H1 (cell line): ENCODE measurements around the gene COL28A1. TPM values are rescaled to one million over a fixed set of nuclear protein-coding genes. Genes with fewer than 3 reads are reported as not detected.

Experiments
- CTCF ChIA-PET: fragments of 300-600 bp; sonication (Branson Sonifier 250); formaldehyde crosslinking; loops from one replicate; lab custom pipeline; 2021; ENCODE audit not compliant: partially characterized antibody; lab: Charles Lee
- POLR2A ChIA-PET: fragments of 300-600 bp; sonication (Branson Sonifier 250); formaldehyde crosslinking; loops from one replicate; lab custom pipeline; 2021; ENCODE audit warnings: inconsistent platforms; ENCODE audit not compliant: partially characterized antibody; lab: Charles Lee
- DNase-seq, 2 experiments: peaks; one replicate each; pipeline versions ENCODE4 v3.0.0 to v3.0.0-alpha.2; 2010 to 2022; ENCODE audit warnings: low spot score in 2 of 2, low read depth in 1 of 2, mixed read lengths in 1 of 2
- FAIRE-seq: peaks from 2 replicates; lab custom pipeline; 2011; peaks lifted over from hg19 to GRCh38; lab: Jason Lieb, UNC
- H2AFZ ChIP-seq: 2 replicates; pipeline ENCODE4 v1.8.1; 2012; ENCODE audit warnings: low read length, inconsistent platforms
- H2AK5ac ChIP-seq: 2 replicates; pipeline ENCODE4 v1.6.1; 2013; ENCODE audit warnings: low read depth, low read length
- H2BK120ac ChIP-seq: replicated peaks from 2 replicates; pipeline ENCODE3; 2013; ENCODE audit warnings: low read depth, low read length, inconsistent platforms
- H2BK12ac ChIP-seq: 2 replicates; pipeline ENCODE4 v1.6.1; 2013; ENCODE audit warnings: low read depth, low read length
- H2BK15ac ChIP-seq: 2 replicates; pipeline ENCODE4 v1.6.1; 2013; ENCODE audit warnings: low read length
- H2BK20ac ChIP-seq: 2 replicates; pipeline ENCODE4 v1.6.1; 2013; ENCODE audit warnings: low read length
- H2BK5ac ChIP-seq: 2 replicates; pipeline ENCODE4 v1.6.1; 2013; ENCODE audit warnings: low read depth, low read length
- H3K14ac ChIP-seq: 2 replicates; pipeline ENCODE4 v1.6.1; 2013; ENCODE audit warnings: inconsistent platforms; ENCODE audit not compliant: insufficient read length
- H3K18ac ChIP-seq: 2 replicates; pipeline ENCODE4 v1.6.1; 2013; ENCODE audit warnings: low read length; ENCODE audit errors: extremely low read depth
- H3K23ac ChIP-seq: 2 replicates; pipeline ENCODE4 v1.6.1; 2013; ENCODE audit warnings: inconsistent platforms; ENCODE audit not compliant: insufficient read length
- H3K23me2 ChIP-seq: 2 replicates; pipeline ENCODE4 v1.6.1; 2013; ENCODE audit warnings: low read depth, low read length
- H3K27ac ChIP-seq: 2 replicates; pipeline ENCODE4 v1.6.1; 2011; ENCODE audit warnings: low read depth, low read length, inconsistent platforms
- H3K27me3 ChIP-seq, 4 experiments: replicated peaks in 1 of 4; 1 replicate in 1 of 4; 2 replicates in 3 of 4; pipeline versions ENCODE4 v1.6.1 to v1.8.1; 2011 to 2013; ENCODE audit warnings: low read length in 3 of 4, mild to moderate bottlenecking in 3 of 4, inconsistent platforms in 2 of 4, mixed read lengths in 2 of 4, moderate library complexity in 1 of 4; ENCODE audit not compliant: control insufficient read depth in 3 of 4, insufficient read depth in 3 of 4; ENCODE audit errors: extremely low read depth in 1 of 4
- H3K36me3 ChIP-seq, 4 experiments: 2 replicates each; pipeline versions ENCODE4 v1.6.1 to v1.8.1; 2011 to 2013; ENCODE audit warnings: mild to moderate bottlenecking in 4 of 4, low read length in 3 of 4, moderate library complexity in 2 of 4, control low read depth in 1 of 4, inconsistent platforms in 1 of 4; ENCODE audit not compliant: insufficient read depth in 4 of 4, control insufficient read depth in 2 of 4
- H3K4ac ChIP-seq: replicated peaks from 2 replicates; pipeline ENCODE3; 2013; ENCODE audit warnings: low read length, low read depth, mixed read lengths, inconsistent platforms; ENCODE audit not compliant: insufficient read length
- H3K4me1 ChIP-seq, 4 experiments: replicated peaks in 1 of 4; 1 replicate in 1 of 4; 2 replicates in 3 of 4; pipeline versions ENCODE4 v1.6.1 to v1.8.1; 2011 to 2013; ENCODE audit warnings: low read length in 3 of 4, inconsistent platforms in 2 of 4, mixed read lengths in 1 of 4; ENCODE audit not compliant: insufficient read depth in 4 of 4, control insufficient read depth in 3 of 4
- H3K4me2 ChIP-seq, 2 experiments: 2 replicates each; pipeline versions ENCODE4 v1.6.1 to v1.8.1; 2011 to 2013; ENCODE audit warnings: low read depth in 2 of 2, low read length in 2 of 2, control low read depth in 1 of 2, inconsistent platforms in 1 of 2, mild to moderate bottlenecking in 1 of 2; ENCODE audit not compliant: insufficient read depth in 1 of 2
- H3K4me3 ChIP-seq, 4 experiments: fragments of 200-600, 300-600 bp in 1 of 4; sonication (generic), shearing (Covaris generic), sonication (Bioruptor Twin) in 1 of 4; 2 replicates each; pipeline versions ENCODE4 v1.5.1 to v1.8.1; 2011 to 2016; ENCODE audit warnings: low read length in 4 of 4, low read depth in 3 of 4, control low read depth in 2 of 4, inconsistent platforms in 2 of 4, mild to moderate bottlenecking in 2 of 4, mixed read lengths in 1 of 4, moderate library complexity in 1 of 4; ENCODE audit not compliant: insufficient read depth in 2 of 4; ENCODE audit errors: extremely low read depth in 1 of 4
- H3K56ac ChIP-seq: replicated peaks from 2 replicates; pipeline ENCODE3; 2013; ENCODE audit warnings: low read depth, mild to moderate bottlenecking, mixed read lengths, low read length, inconsistent platforms; ENCODE audit not compliant: insufficient read length
- H3K79me1 ChIP-seq: 2 replicates; pipeline ENCODE4 v1.6.1; 2013; ENCODE audit warnings: low read depth, low read length, control low read depth
- H3K79me2 ChIP-seq, 2 experiments: 2 replicates each; pipeline versions ENCODE4 v1.6.1 to v1.8.1; 2012 to 2013; ENCODE audit warnings: low read length in 2 of 2, mild to moderate bottlenecking in 2 of 2, inconsistent platforms in 1 of 2; ENCODE audit not compliant: insufficient read depth in 2 of 2, control insufficient read depth in 1 of 2
- H3K9ac ChIP-seq, 4 experiments: replicated peaks in 1 of 4; 1 replicate in 1 of 4; 2 replicates in 3 of 4; pipeline versions ENCODE4 v1.6.1 to v1.8.1; 2011 to 2013; ENCODE audit warnings: low read depth in 3 of 4, low read length in 3 of 4, control low read depth in 2 of 4, mild to moderate bottlenecking in 2 of 4, moderate library complexity in 2 of 4, inconsistent platforms in 1 of 4; ENCODE audit errors: extremely low read depth in 1 of 4
- H3K9me3 ChIP-seq, 2 experiments: 2 replicates each; pipeline versions ENCODE4 v1.6.1 to v1.8.1; 2012 to 2013; ENCODE audit warnings: mild to moderate bottlenecking in 2 of 2, moderate library complexity in 2 of 2, control low read depth in 1 of 2, inconsistent platforms in 1 of 2, low read depth in 1 of 2, low read length in 1 of 2, mixed read lengths in 1 of 2; ENCODE audit not compliant: insufficient read depth in 2 of 2
- H4K20me1 ChIP-seq, 2 experiments: replicated peaks in 1 of 2; 2 replicates each; pipeline versions ENCODE3 to v1.8.1; 2011 to 2013; ENCODE audit warnings: inconsistent platforms in 2 of 2, low read length in 2 of 2, mild to moderate bottlenecking in 1 of 2; ENCODE audit not compliant: insufficient read depth in 2 of 2, control insufficient read depth in 1 of 2
- H4K5ac ChIP-seq: 2 replicates; pipeline ENCODE4 v1.6.1; 2013; ENCODE audit warnings: low read length, low read depth, mixed read lengths, inconsistent platforms; ENCODE audit not compliant: insufficient read length
- H4K8ac ChIP-seq: 2 replicates; pipeline ENCODE4 v1.8.0; 2013; ENCODE audit warnings: mild to moderate bottlenecking, moderate library complexity, low read length, inconsistent platforms; ENCODE audit not compliant: insufficient read depth; ENCODE audit errors: extremely low read depth
- H4K91ac ChIP-seq: replicated peaks from 2 replicates; pipeline ENCODE3; 2013; ENCODE audit warnings: low read length, mixed read lengths, inconsistent platforms; ENCODE audit not compliant: insufficient read length
- BCL11A ChIP-seq, 2 experiments: IDR thresholded peaks; one replicate each; pipeline ENCODE4 v1.6.1; 2011; ENCODE audit warnings: low read depth in 2 of 2, low read length in 2 of 2, mild to moderate bottlenecking in 2 of 2
- CBX5 ChIP-seq: fragments of 300-800, 300-1000 bp; sonication (generic); IDR thresholded peaks from 2 replicates; pipeline ENCODE4 v1.7.1; 2016; ENCODE audit warnings: antibody characterized with exemption, low read length, low read depth
- CEBPB ChIP-seq: IDR thresholded peaks from 2 replicates; pipeline ENCODE4 v1.6.1; 2012; ENCODE audit warnings: low read depth, low read length
- CHD2 ChIP-seq: IDR thresholded peaks from 2 replicates; pipeline ENCODE4 v1.6.1; 2012; ENCODE audit warnings: low read length, improper control_type of control experiment
- E2F6 ChIP-seq: IDR thresholded peaks from 2 replicates; pipeline ENCODE4 v1.6.1; 2012; ENCODE audit warnings: inconsistent platforms
- EGR1 ChIP-seq: IDR thresholded peaks from 2 replicates; pipeline ENCODE4 v1.6.1; 2011; ENCODE audit warnings: low read depth, low read length, borderline replicate concordance
- EP300 ChIP-seq, 2 experiments: IDR thresholded peaks; 1 replicate in 1 of 2; 2 replicates in 1 of 2; pipeline ENCODE4 v1.6.1; 2011 to 2012; ENCODE audit warnings: low read depth in 2 of 2, low read length in 2 of 2, mild to moderate bottlenecking in 2 of 2, borderline replicate concordance in 1 of 2, inconsistent platforms in 1 of 2, moderate library complexity in 1 of 2
- JUN ChIP-seq: IDR thresholded peaks from 2 replicates; pipeline ENCODE4 v1.6.1; 2011; ENCODE audit warnings: low read depth, mild to moderate bottlenecking, improper control_type of control experiment, low read length
- KDM5A ChIP-seq: fragments of 200-600 bp; IDR thresholded peaks from 2 replicates; pipeline ENCODE4 v1.7.1; 2012; ENCODE audit warnings: mild to moderate bottlenecking, low read length, inconsistent platforms, mixed read lengths
- SRF ChIP-seq: IDR thresholded peaks from 2 replicates; pipeline ENCODE4 v1.6.1; 2011; ENCODE audit warnings: mild to moderate bottlenecking, low read depth, low read length, moderate library complexity
- USF2 ChIP-seq: IDR thresholded peaks from 2 replicates; pipeline ENCODE4 v1.6.1; 2011; ENCODE audit warnings: low read length, improper control_type of control experiment
- ZNF274 ChIP-seq: IDR thresholded peaks from 2 replicates; pipeline ENCODE4 v1.7.0; 2012; ENCODE audit warnings: low read length, borderline replicate concordance; ENCODE audit errors: extremely low read depth
- WGBS, 2 experiments: shearing (Covaris generic) in 1 of 2; methylation state at CpG; one replicate each; pipeline versions ENCODE4 v1.1.6 to v1.1.7; 2013 to 2015; ENCODE audit warnings: low lambda C conversion rate in 2 of 2, mixed read lengths in 2 of 2, inconsistent platforms in 1 of 2, low coverage in 1 of 2, missing lambda C conversion rate in 1 of 2; ENCODE audit not compliant: insufficient replicate concordance in 2 of 2, insufficient coverage in 1 of 2, insufficient read length in 1 of 2; ENCODE audit errors: extremely low coverage in 1 of 2, missing lambda C conversion rate in 1 of 2; 5-methylcytosine and 5-hydroxymethylcytosine counted together
- polyA plus RNA-seq, 7 experiments: library from polyadenylated mRNA; depleted of rRNA in 3 of 7; stranded (reverse) in 5 of 7; unstranded in 2 of 7; fragments of >200 nt in 5 of 7; fragments of 200-250 nt in 2 of 7; gene quantifications; 1 replicate in 5 of 7; 2 replicates in 1 of 7; 4 replicates in 1 of 7; pipeline versions ENCODE4 v1.2.1 to v1.2.3, GENCODE V29; 2011 to 2013; ENCODE audit warnings: missing spikeins in 2 of 7, mixed read lengths in 2 of 7
- total RNA-seq: library from RNA; stranded (reverse); fragmentation: NEBNext Ultra II Directional; extraction: Animal tissue kit (Norgen Biotek cat#: 25700); gene quantifications from 2 replicates; pipeline ENCODE4 v1.2.1, GENCODE V29; 2021

Gene COL28A1
- total and polyA plus RNA-seq, 2 of the 8 experiments (the other 6 are each of a cell fraction or from before 2014, with no cell fraction given): 0.22 to 0.38 TPM

GRCh38 chr7:7443806-7444350 is 91.8 kb downstream of the COL28A1 start:
- H3K79me1 ChIP-seq: no peaks in the 10 kb centered on the region
- H3K4me1 ChIP-seq: no peaks in the 10 kb centered on the region
- H3K23me2 ChIP-seq: no peaks in the 10 kb centered on the region
- FAIRE-seq: no peak
- H4K8ac ChIP-seq: no peak overlapping the region
- no peak overlapping the region for H3K14ac ChIP-seq
- no peak overlapping the region for H4K5ac ChIP-seq
- H3K23ac ChIP-seq: no peak overlapping the region
- no peak overlapping the region for H3K18ac ChIP-seq
- no peak overlapping the region for H3K56ac ChIP-seq
- ChIA-PET CTCF (interaction anchor here (0.9 kb wide), 1 partner anchor 9 kb away, joined by 3 read pairs; no protein-coding TSS in a partner anchor), POLR2A (interaction anchor here (1.2 kb wide), 1 partner anchor 9 kb away, joined by 3 read pairs; no protein-coding TSS in a partner anchor)
- no peak overlapping the region for H2AK5ac ChIP-seq
- H2BK15ac ChIP-seq: no peak overlapping the region
- no peak overlapping the region for H3K4ac ChIP-seq
- H2BK5ac ChIP-seq: no peak overlapping the region
- no peak overlapping the region for H2AFZ ChIP-seq
- no peaks in the 10 kb centered on the region for H3K79me2 ChIP-seq
- 80% methylated on average over 3 of the region's 3 CpGs; no CpG with 5 or more reads in 1 of the 2 experiments for WGBS, 2 experiments
- H2BK120ac ChIP-seq: no peak overlapping the region
- H3K4me2 ChIP-seq: no peak overlapping the region
- no peak overlapping the region for H2BK20ac ChIP-seq
- H3K27ac ChIP-seq: no peak overlapping the region
- peaks cover 0 to 1% (median 0%) of the 10 kb centered on the region in 4 experiments; a peak in 1 of 7 replicates for H3K27me3 ChIP-seq
- H3K36me3 ChIP-seq: no peaks in the 10 kb centered on the region; a peak in 1 of 8 replicates
- H2BK12ac ChIP-seq: no peak overlapping the region
- DNase-seq: no peak
- H4K91ac ChIP-seq: no peak overlapping the region
- H3K9ac ChIP-seq: no peak overlapping the region
- peaks cover 0 to 3% of the 10 kb centered on the region in 2 experiments; a peak in 2 of 4 replicates for H3K9me3 ChIP-seq
- no peaks in the 10 kb centered on the region for H4K20me1 ChIP-seq
- H3K4me3 ChIP-seq: no peak overlapping the region
- TF ChIP-seq BCL11A (IDR thresholded peaks at IDR 0.05; ENCODE audit: low read depth in 2 of 2, low read length in 2 of 2): no peak
- TF ChIP-seq SRF: no peak
- no peak for TF ChIP-seq CHD2
- TF ChIP-seq USF2: no peak
- TF ChIP-seq E2F6: no peak
- TF ChIP-seq EP300 (IDR thresholded peaks at IDR 0.05; ENCODE audit: borderline replicate concordance in 1 of 2, low read depth in 2 of 2, low read length in 2 of 2): no peak
- TF ChIP-seq JUN: no peak
- TF ChIP-seq CBX5: no peak
- TF ChIP-seq CEBPB: no peak
- no peak for TF ChIP-seq EGR1
- no peak for TF ChIP-seq KDM5A
- no peak for TF ChIP-seq ZNF274
